Kidney tubule cell (primary cell): ENCODE data around the gene PARP16.
A peak's percentile ranks its signal among the peaks of the same experiment; 100 is the strongest.
"Not testable (repeated sequence)": the region's sequence is repeated elsewhere in the genome, so short reads cannot be mapped to it uniquely, and the experiment has no call there.

Experiments
- DNase-seq: peaks from one replicate; pipeline ENCODE4 v3.0.0-alpha.2; 2018; ENCODE audit warnings: low spot score

PARP16 gene

DNA sequence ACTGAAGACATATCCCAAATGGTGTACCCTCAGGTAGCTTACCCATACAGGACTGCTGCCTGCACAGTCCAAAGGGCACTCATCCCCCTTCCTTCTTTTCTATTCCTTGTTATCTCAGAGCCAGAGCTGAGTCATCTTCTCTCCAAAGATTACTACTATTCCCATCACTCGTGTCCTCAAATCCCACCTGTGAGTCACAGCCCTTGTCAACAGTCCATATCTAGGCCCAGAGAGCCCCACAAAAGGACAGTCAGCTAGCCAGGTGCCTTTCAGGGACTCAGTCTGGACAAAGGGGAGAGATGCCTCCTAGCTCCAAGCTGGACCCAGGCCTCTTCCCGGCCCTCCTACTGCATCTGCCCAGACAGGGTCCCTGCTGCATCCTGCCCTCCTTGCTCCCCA is 11.0 kb downstream of the PARP16 start:
- DNase-seq: peak; percentile 45

- DNase-seq: no peak
Observed at GRCh38 chr15:65275104-65275727, 11.5 kb downstream of the PARP16 start.

DNA sequence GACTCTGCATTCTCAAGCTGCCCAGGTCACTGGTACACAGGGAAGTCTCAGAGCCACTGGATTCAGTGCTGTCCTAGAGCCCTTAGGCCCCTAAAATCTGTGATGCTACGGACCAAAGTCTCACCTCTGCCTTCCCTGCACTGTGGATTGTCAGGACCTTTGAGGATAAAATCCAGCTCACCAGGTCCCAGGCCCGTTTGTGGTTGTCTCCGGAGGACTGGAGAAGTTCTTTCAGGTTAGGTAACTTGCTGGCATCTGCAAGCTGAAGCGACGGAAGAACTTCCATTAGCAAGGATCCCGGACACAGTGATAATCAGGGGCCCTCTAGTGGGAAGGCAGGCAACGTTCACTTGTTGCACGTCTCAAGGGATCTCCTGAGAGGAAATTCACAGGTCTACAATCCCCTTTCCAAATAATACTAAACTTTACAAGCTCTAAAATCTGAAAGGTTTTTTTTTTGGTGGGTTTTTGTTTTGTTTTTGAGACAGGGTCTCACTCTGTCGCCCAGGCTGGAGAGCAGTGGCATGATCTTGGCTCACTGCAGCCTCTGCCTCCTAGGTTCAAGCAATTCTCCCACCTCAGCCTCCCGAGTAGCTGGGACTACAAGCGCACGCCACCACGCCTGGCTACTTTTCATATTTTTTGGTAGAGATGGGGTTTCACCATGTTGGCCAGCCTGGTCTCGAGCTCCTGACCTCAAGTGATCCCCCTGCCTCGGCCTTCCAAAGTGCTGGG is 15.7 kb downstream of the PARP16 start:
- peak; percentile 78 for DNase-seq

GRCh38 chr15:65268411-65268810 is 18.3 kb downstream of the PARP16 start:
- DNase-seq: no peak

DNA sequence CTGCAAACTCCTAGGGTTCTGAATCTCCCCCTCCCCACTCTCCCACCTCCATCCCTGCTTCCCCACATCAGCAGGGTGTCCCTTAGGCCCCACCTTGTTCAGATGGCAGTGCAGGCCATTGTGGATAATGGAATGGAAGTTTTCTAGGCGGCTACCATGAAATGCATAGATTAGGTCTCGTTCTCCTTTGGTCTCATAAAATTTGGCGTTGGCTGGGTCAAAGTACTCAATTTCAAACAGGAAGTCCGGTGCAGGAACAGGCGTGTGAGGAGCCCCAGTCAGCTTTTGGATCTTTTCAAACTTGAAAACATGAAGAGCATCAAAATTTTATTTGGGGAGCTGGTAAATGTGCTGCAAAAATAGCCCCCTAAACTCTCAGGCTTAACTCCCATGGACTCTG is 20.2 kb downstream of the PARP16 start:
- no peak for DNase-seq

- no peak for DNase-seq
Observed at GRCh38 chr15:65264863-65265430, 21.7 kb downstream of the PARP16 start.

DNA sequence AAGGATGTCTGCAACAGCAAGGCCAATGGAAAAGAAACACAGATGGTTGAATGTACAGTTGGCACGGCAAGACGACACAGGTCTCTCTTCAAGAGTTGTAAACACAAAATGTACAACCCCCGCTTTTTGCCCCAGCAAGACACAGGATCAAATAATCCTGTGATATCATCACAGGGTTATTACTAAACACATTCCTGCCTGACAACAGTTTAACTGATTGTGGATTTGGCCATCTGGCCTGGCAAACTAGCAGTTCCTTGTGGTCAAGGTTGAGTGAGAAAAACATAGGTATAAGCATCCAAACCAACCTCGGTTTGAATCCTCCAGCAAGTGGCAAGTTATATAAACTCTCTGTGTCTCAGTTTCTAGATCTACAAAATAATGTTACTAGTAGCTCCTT is 23.4 kb downstream of the PARP16 start:
- DNase-seq: peak; percentile 51

- no peak for DNase-seq
Observed at GRCh38 chr15:65260968-65261367, 25.7 kb downstream of the PARP16 start.

DNA sequence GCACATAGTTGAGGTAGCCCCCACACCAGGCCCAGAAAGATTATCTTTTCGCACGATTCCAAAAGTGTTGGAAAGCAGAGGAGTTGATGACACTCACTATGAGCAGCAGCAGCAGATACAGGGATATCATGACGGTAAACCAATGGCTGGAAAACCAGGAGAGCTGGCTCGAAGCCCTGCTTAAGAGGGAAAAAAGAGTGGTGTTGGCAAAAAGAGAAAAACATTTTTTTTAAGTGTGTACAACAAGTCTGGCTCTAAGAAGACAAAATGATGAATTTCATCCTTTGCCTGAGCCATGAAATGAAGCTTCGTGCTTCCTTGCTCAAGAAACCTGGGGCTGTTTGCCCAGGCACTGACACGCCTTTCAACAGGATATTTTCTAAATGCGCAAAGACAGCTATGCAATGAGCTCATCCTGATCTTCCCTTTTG is 27.3 kb downstream of the PARP16 start:
- no peak for DNase-seq

DNA sequence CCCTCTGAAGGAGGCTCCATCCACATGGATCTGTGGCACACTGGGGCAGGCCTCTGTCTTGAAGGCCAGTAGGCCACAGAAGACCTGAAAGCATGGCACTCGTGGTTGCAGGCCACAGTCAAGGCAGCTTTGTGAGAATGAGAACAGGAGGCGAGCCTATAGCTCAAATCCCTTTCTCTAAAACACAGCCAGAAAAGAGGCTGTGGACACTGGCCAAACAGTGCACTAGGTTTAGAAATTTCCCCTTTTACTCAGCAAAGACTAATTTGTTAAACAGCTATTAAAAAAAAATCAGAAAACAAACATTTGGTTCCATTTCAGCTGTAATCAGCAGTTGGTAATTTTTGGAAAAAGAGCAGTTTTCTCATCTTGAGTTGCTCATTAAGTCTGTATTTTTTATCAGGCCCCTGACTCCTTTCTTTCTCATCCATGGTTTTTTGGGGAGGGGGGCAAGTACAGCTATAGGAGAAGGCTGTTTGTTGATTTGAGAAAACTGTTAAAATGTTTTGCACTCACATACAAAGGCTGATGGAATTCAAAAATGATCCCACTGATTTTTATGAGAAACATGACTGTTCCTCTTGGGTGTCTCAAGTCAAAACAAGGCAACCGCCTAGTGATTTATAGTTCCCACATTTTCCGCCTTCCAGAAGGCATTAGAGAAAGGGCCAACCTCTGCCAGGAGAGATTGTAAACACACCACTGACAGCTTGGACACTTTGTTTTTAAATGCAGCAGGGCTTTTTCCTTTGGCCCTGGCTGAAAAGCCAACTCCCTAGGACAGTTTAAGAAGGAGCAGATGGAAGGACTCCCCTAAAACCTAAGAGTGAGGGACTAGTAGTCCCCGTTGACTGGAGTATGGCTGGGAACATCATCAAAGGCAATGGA is 28.1 kb downstream of the PARP16 start:
- no peak for DNase-seq

GRCh38 chr15:65255486-65256140 is 31.1 kb downstream of the PARP16 start:
- no peak for DNase-seq

GRCh38 chr15:65254758-65255157 is 31.9 kb downstream of the PARP16 start:
- DNase-seq: no peak

GRCh38 chr15:65254356-65254755 is 32.3 kb downstream of the PARP16 start:
- DNase-seq: no peak

DNA sequence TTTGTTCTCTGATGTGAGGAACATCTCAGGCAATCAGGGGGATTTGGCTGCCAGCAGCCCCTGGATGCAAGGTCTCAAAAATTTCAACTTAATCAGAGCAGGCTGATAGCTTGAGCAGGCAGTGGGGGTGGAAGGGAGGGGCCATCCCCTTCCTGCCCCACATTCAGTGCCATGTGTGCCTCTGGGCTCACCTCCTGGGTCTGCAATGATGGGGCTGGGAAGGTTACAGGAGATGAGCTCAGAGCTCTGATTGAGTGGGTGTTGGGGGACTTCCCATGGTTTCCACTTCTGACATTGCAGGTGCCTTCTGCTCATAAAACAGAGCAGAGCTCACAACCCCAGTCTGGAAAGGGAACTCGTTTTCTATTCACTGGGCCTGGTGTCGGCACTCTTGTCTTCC is 37.0 kb downstream of the PARP16 start:
- peak; percentile 12 for DNase-seq

GRCh38 chr15:65248511-65249255 is 38.0 kb downstream of the PARP16 start:
- no peak for DNase-seq

- DNase-seq: no peak
Observed at GRCh38 chr15:65246939-65247338, 39.7 kb downstream of the PARP16 start.

DNA sequence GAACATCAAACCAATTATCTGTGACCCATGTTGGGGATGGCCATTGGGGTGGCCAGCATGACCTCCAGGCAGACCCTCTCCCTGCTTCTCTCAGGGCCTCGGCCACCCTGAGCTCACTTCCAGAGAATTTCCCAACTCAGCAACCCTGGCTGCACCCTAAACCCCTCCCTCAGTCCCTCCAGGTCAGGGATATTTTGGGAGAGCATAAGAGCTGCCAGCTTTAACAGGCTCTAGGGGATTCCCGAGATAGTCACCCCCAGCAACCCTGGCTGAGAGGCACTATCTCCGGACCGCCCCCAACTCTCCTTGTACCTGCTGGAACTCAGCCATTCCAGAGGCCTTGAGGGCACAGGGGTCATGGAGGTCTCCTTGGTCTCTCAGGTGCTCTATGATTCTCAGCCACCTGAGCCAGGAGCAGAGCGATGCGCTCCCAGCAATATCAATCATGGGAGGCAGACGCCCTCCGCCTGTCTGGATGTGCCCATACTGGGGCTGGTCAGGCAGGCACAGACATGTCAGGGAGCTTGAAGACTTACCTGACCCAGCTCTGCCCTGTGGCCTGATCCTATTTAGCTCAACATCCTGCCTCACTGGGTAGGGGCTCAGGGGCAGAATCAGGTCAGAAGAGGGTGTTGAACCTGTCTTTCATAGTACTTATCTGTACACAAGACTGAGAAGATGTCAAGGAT is 40.5 kb downstream of the PARP16 start:
- DNase-seq: no peak

DNA sequence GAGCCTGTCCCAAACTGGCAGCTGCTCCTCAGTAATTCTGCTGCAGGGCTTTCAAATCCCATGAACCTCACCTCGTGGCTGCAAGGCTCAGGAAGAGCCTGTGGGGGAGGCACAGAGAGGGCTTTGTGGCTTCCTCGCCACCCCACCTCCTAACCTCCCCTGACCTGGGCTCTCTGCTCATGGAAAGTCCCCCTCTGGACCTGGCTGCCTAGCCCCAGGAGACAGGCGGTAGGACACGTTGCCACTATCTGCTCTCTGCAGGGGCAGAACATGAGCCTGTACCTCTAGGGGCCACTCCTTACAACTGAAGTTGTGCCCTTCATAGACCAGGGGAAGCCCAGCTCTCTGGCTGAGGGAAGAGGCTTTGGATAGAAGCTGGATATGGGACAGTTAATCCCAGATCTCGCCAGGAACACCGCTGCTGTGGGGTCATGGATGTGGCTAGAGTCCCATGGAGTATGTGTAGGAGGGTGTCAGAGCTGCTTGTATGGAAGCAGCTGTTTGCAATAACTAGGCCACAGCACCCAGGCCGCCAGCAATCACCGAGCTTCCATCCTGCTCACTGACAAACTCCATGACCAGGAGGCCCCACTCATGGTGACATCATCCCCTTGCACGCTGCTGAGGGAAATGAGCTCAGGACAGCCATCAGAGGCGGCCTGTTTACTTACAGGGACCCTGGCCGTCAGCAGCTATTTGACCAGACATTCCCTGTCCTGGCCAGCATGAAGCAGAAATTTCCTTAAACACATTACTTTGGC is 41.4 kb downstream of the PARP16 start:
- no peak for DNase-seq

DNA sequence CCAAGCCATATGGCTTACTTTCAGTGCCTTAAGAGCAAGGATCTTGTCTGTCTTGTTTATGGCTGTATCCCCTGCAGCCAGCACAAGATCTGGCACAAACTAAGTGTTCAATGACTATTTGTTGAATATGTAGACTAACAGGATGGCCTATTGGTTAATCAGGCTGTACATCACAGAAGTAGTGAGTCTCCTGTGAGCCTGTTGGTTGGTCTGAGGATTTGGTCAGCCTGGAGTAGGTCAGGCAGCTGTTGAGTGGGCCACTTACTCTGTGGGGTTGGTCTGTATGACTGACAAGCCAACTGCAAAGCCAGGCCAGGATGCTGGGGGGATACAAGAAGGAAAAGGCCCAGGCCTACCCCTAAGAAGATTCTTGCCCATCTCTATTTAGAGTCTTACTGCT is 42.0 kb downstream of the PARP16 start:
- DNase-seq: no peak

- not testable (repeated sequence) for DNase-seq
Observed at GRCh38 chr15:65236443-65236842, 50.2 kb downstream of the PARP16 start.
